ENCODE data around the gene FAM9C. TPM values are rescaled to one million over a fixed set of nuclear protein-coding genes. Genes with fewer than 3 reads are reported as not detected.

FAM9C gene
- polyA plus RNA-seq, 1 donor (not counting 4 experiments of a cell fraction or from before 2014, with no cell fraction given), result not detected

DNA sequence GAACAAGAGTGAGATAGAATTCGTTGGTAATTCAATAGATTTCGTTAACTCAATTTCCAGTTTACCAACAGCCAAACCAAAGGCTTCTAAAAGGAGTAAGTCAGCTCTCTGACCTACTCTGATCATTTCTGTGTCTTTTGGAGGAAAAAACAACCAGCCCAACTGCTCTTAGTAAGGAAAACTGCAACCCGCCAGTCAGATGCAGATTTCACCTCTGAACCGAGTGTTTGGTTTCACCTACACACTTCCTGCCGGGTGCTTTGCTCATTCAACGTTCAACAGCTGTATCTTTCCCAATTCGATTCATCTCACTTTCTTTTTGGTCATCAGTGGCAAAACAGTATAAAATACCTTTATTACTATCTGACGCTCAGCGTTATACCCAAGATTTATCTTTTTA lies 45.0 kb downstream of the FAM9C start:
- Histone ChIP-seq H3K27ac (ENCODE audit: control insufficient read depth, insufficient read depth, low read length) (no peak overlapping the region), H3K9ac (ENCODE audit: control insufficient read depth, extremely low read depth, insufficient read depth, low read length) (no peak overlapping the region), H3K27me3 (ENCODE audit: control insufficient read depth, extremely low read depth, insufficient read depth, low read length) (no peaks in the 10 kb centered on the region), H3K4me1 (ENCODE audit: control insufficient read depth, extremely low read depth, insufficient read depth, low read length) (peaks cover 5% of the 10 kb centered on the region), H3K79me2 (ENCODE audit: control insufficient read depth, insufficient read depth, low read length) (no peaks in the 10 kb centered on the region), H3K9me1 (ENCODE audit: control insufficient read depth, extremely low read depth, insufficient read depth, low read length) (no peaks in the 10 kb centered on the region), H3K4me2 (ENCODE audit: control insufficient read depth, extremely low read depth, insufficient read depth, low read depth, low read length) (no peak overlapping the region), H2AFZ (ENCODE audit: control insufficient read depth, low read length) (no peak overlapping the region), H3K4me3 (ENCODE audit: control insufficient read depth in 2 of 3, extremely low read depth in 1 of 3, insufficient read depth in 2 of 3, low read depth in 1 of 3, low read length in 3 of 3) (no peak overlapping the region), H4K20me1 (ENCODE audit: control insufficient read depth, extremely low read depth, insufficient read depth, low read length) (no peaks in the 10 kb centered on the region), H3K36me3 (ENCODE audit: control insufficient read depth in 2 of 2, extremely low read depth in 1 of 2, insufficient read depth in 2 of 2, low read length in 2 of 2) (no peaks in the 10 kb centered on the region), H3K9me3 (ENCODE audit: control insufficient read depth, low read depth, low read length) (no peaks in the 10 kb centered on the region)
- DNase-seq (ENCODE audit: low read depth, low spot score) (no peak), FAIRE-seq (no peak)
- TF ChIP-seq, protein P1, sequence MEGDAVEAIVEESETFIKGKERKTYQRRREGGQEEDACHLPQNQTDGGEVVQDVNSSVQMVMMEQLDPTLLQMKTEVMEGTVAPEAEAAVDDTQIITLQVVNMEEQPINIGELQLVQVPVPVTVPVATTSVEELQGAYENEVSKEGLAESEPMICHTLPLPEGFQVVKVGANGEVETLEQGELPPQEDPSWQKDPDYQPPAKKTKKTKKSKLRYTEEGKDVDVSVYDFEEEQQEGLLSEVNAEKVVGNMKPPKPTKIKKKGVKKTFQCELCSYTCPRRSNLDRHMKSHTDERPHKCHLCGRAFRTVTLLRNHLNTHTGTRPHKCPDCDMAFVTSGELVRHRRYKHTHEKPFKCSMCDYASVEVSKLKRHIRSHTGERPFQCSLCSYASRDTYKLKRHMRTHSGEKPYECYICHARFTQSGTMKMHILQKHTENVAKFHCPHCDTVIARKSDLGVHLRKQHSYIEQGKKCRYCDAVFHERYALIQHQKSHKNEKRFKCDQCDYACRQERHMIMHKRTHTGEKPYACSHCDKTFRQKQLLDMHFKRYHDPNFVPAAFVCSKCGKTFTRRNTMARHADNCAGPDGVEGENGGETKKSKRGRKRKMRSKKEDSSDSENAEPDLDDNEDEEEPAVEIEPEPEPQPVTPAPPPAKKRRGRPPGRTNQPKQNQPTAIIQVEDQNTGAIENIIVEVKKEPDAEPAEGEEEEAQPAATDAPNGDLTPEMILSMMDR (optimal IDR thresholded peaks at IDR 0.05 in 1 of 3, IDR thresholded peaks at IDR 0.05 in 1 of 3, conservative IDR thresholded peaks at IDR 0.05 in 1 of 3; ENCODE audit: extremely low read depth in 1 of 3, insufficient read depth in 2 of 3, low read length in 3 of 3), result no peak
- TF ChIP-seq EZH2 (IDR thresholded peaks at IDR 0.05; ENCODE audit: low read length), result no peak
- dilution Hi-C loops (cut with MboI; ENCODE audit: extremely low pct_ligation_motif_present, low sequenced_read_pairs), result no loop called here

- no peaks in the 10 kb centered on the region for H3K9me1 ChIP-seq (ENCODE audit: control insufficient read depth, extremely low read depth, insufficient read depth, low read length)
- H3K4me1 ChIP-seq (ENCODE audit: control insufficient read depth, extremely low read depth, insufficient read depth, low read length), result peaks cover 5% of the 10 kb centered on the region
- H2AFZ ChIP-seq (ENCODE audit: control insufficient read depth, low read length), result no peak overlapping the region
- no peaks in the 10 kb centered on the region for H3K9me3 ChIP-seq (ENCODE audit: control insufficient read depth, low read depth, low read length)
- H3K9ac ChIP-seq (ENCODE audit: control insufficient read depth, extremely low read depth, insufficient read depth, low read length), result no peak overlapping the region
- no peak overlapping the region for H3K4me3 ChIP-seq (ENCODE audit: control insufficient read depth in 2 of 3, extremely low read depth in 1 of 3, insufficient read depth in 2 of 3, low read depth in 1 of 3, low read length in 3 of 3)
- no peaks in the 10 kb centered on the region for H3K79me2 ChIP-seq (ENCODE audit: control insufficient read depth, insufficient read depth, low read length)
- FAIRE-seq (no peak), DNase-seq (ENCODE audit: low read depth, low spot score) (no peak)
- no peaks in the 10 kb centered on the region for H3K27me3 ChIP-seq (ENCODE audit: control insufficient read depth, extremely low read depth, insufficient read depth, low read length)
- no peaks in the 10 kb centered on the region for H4K20me1 ChIP-seq (ENCODE audit: control insufficient read depth, extremely low read depth, insufficient read depth, low read length)
- H3K27ac ChIP-seq (ENCODE audit: control insufficient read depth, insufficient read depth, low read length), result no peak overlapping the region
- H3K4me2 ChIP-seq (ENCODE audit: control insufficient read depth, extremely low read depth, insufficient read depth, low read depth, low read length), result no peak overlapping the region
- TF ChIP-seq, protein P1 (optimal IDR thresholded peaks at IDR 0.05 in 1 of 3, IDR thresholded peaks at IDR 0.05 in 1 of 3, conservative IDR thresholded peaks at IDR 0.05 in 1 of 3; ENCODE audit: extremely low read depth in 1 of 3, insufficient read depth in 2 of 3, low read length in 3 of 3), result no peak
- no peak for TF ChIP-seq EZH2 (IDR thresholded peaks at IDR 0.05; ENCODE audit: low read length)
- dilution Hi-C loops (cut with MboI; ENCODE audit: extremely low pct_ligation_motif_present, low sequenced_read_pairs), result no loop called here
- H3K36me3 ChIP-seq (ENCODE audit: control insufficient read depth in 2 of 2, extremely low read depth in 1 of 2, insufficient read depth in 2 of 2, low read length in 2 of 2), result no peaks in the 10 kb centered on the region
These were observed 46.3 kb downstream of the FAM9C start for GRCh38 chrX:12997906-12998687.
